RWPE2 (cell line): ENCODE results near the gene WFDC1.

ENCODE experiments used
- ATAC-seq: fragments of 200-7000 bp; cut with Tn5 transposase; 3 replicates; pipeline ENCODE4 v1.9.1; 2021; ENCODE audit warnings: low read depth
- DNase-seq: peaks from one replicate; pipeline ENCODE4 v3.0.0-alpha.2; 2020; ENCODE audit warnings: low spot score
- H3K27ac ChIP-seq: fragments of 450-650 bp; 2 replicates; pipeline ENCODE4 v1.5.1; 2017; ENCODE audit warnings: mild to moderate bottlenecking; ENCODE audit not compliant: poor library complexity, severe bottlenecking
- H3K27me3 ChIP-seq: fragments of 250-450 bp; sonication (Bioruptor Pico); 2 replicates; pipeline ENCODE4 v1.5.1; 2021; ENCODE audit warnings: mild to moderate bottlenecking, moderate library complexity; ENCODE audit not compliant: insufficient read depth, poor library complexity, severe bottlenecking
- H3K36me3 ChIP-seq: fragments of 250-450 bp; sonication (Bioruptor Pico); 2 replicates; pipeline ENCODE4 v1.5.1; 2020; ENCODE audit warnings: low read depth, mild to moderate bottlenecking, moderate library complexity
- H3K4me1 ChIP-seq: fragments of 250-450 bp; sonication (Bioruptor Pico); 2 replicates; pipeline ENCODE4 v1.5.1; 2021; ENCODE audit warnings: mild to moderate bottlenecking, moderate library complexity; ENCODE audit not compliant: insufficient read depth, poor library complexity, severe bottlenecking
- H3K4me3 ChIP-seq: fragments of 250-450 bp; sonication (Bioruptor Pico); 2 replicates; pipeline ENCODE4 v1.5.1; 2021; ENCODE audit warnings: mild to moderate bottlenecking, moderate library complexity; ENCODE audit not compliant: severe bottlenecking
- H3K9me3 ChIP-seq: fragments of 250-450 bp; sonication (Bioruptor Pico); 2 replicates; pipeline ENCODE4 v1.5.1; 2021; ENCODE audit warnings: mild to moderate bottlenecking, moderate library complexity; ENCODE audit not compliant: severe bottlenecking
- CTCF ChIP-seq: fragments of 450-650 bp; IDR thresholded peaks from one replicate; pipeline ENCODE4 v1.5.1; 2017; ENCODE audit warnings: mild to moderate bottlenecking, moderate library complexity; ENCODE audit not compliant: poor library complexity, severe bottlenecking

WFDC1 gene

GRCh38 chr16:84329016-84329415 is 34.3 kb downstream of the WFDC1 start:
- Histone ChIP-seq H3K4me3 (no peak overlapping the region), H3K4me1 (no peaks in the 10 kb centered on the region), H3K27me3 (no peaks in the 10 kb centered on the region), H3K36me3 (no peaks in the 10 kb centered on the region), H3K27ac (no peak overlapping the region), H3K9me3 (no peaks in the 10 kb centered on the region)
- ATAC-seq, result no peak
- TF ChIP-seq CTCF, result no peak
- DNase-seq, result no peak

GRCh38 chr16:84329843-84330684 is 35.4 kb downstream of the WFDC1 start:
- Histone ChIP-seq H3K27ac (no peak overlapping the region), H3K4me1 (no peaks in the 10 kb centered on the region), H3K27me3 (no peaks in the 10 kb centered on the region), H3K4me3 (no peak overlapping the region), H3K9me3 (no peaks in the 10 kb centered on the region), H3K36me3 (no peaks in the 10 kb centered on the region)
- DNase-seq, result no peak
- ATAC-seq, result no peak
- no peak for TF ChIP-seq CTCF

GRCh38 chr16:84330685-84331050 is 36.0 kb downstream of the WFDC1 start:
- Histone ChIP-seq H3K9me3 (no peaks in the 10 kb centered on the region), H3K4me3 (no peak overlapping the region), H3K27ac (no peak overlapping the region), H3K36me3 (no peaks in the 10 kb centered on the region), H3K4me1 (no peaks in the 10 kb centered on the region), H3K27me3 (no peaks in the 10 kb centered on the region)
- ATAC-seq, result no peak
- DNase-seq, result no peak
- no peak for TF ChIP-seq CTCF

GRCh38 chr16:84331998-84332780 is 37.5 kb downstream of the WFDC1 start:
- TF ChIP-seq CTCF, result no peak
- Histone ChIP-seq H3K36me3 (no peaks in the 10 kb centered on the region), H3K4me3 (no peak overlapping the region), H3K9me3 (peaks cover under 1% of the 10 kb centered on the region), H3K4me1 (no peaks in the 10 kb centered on the region), H3K27me3 (no peaks in the 10 kb centered on the region), H3K27ac (no peak overlapping the region)
- no peak for ATAC-seq
- no peak for DNase-seq
